CD14-positive monocyte (primary cell): ENCODE measurements around the gene PDZD8. TPM values are rescaled to one million over a fixed set of nuclear protein-coding genes. Genes with fewer than 3 reads are reported as not detected.

Experiments
- DNase-seq, 3 donors: peaks; one replicate each; pipeline ENCODE4 v3.0.0-alpha.2; 2011 to 2022
- H2AFZ ChIP-seq: 2 replicates; pipeline ENCODE4 v1.6.0; 2012; ENCODE audit warnings: mild to moderate bottlenecking, low read depth, low read length, inconsistent platforms; ENCODE audit not compliant: insufficient read depth, poor library complexity, severe bottlenecking
- H3K27ac ChIP-seq, 2 donors: 1 replicate in 1 of 2; 2 replicates in 1 of 2; pipeline ENCODE4 v1.5.1; 2012 to 2013; ENCODE audit warnings: low read length in 2 of 2, control low read depth in 1 of 2, inconsistent platforms in 1 of 2, low read depth in 1 of 2, mild to moderate bottlenecking in 1 of 2
- H3K27me3 ChIP-seq, 2 donors: one replicate each; pipeline versions ENCODE4 v1.6.0 to v1.6.1; 2011 to 2013; ENCODE audit warnings: low read length in 2 of 2; ENCODE audit not compliant: control insufficient read depth in 2 of 2, insufficient read depth in 2 of 2
- H3K36me3 ChIP-seq, 2 donors: replicated peaks in 1 of 2; 1 replicate in 1 of 2; 2 replicates in 1 of 2; pipeline versions ENCODE4 v1.5.1 to v1.6.1; 2012 to 2013; ENCODE audit warnings: low read length in 2 of 2, control low read depth in 1 of 2, inconsistent platforms in 1 of 2, mild to moderate bottlenecking in 1 of 2; ENCODE audit not compliant: insufficient read depth in 2 of 2, control insufficient read depth in 1 of 2
- H3K4me1 ChIP-seq, 2 donors: 1 replicate in 1 of 2; 2 replicates in 1 of 2; pipeline versions ENCODE4 v1.5.1 to v1.6.1; 2012 to 2013; ENCODE audit warnings: low read length in 2 of 2, control low read depth in 1 of 2, inconsistent platforms in 1 of 2, mild to moderate bottlenecking in 1 of 2, moderate library complexity in 1 of 2; ENCODE audit not compliant: insufficient read depth in 2 of 2, control insufficient read depth in 1 of 2
- H3K4me2 ChIP-seq: replicated peaks from 2 replicates; pipeline ENCODE3; 2012; ENCODE audit warnings: low read length, moderate library complexity, mild to moderate bottlenecking; ENCODE audit not compliant: poor library complexity, severe bottlenecking; ENCODE audit errors: extremely low read depth
- H3K4me3 ChIP-seq, 3 experiments: fragments of 200-600 bp in 1 of 3; sonication (generic) in 1 of 3; replicated peaks in 1 of 3; 1 replicate in 2 of 3; 2 replicates in 1 of 3; pipeline ENCODE4 v1.5.1; 2011 to 2013; ENCODE audit warnings: low read length in 3 of 3, mild to moderate bottlenecking in 3 of 3, control low read depth in 2 of 3, low read depth in 2 of 3, inconsistent platforms in 1 of 3, moderate library complexity in 1 of 3
- H3K79me2 ChIP-seq: 2 replicates; pipeline ENCODE4 v1.6.0; 2012; ENCODE audit warnings: mild to moderate bottlenecking, control low read depth, inconsistent platforms, low read length, moderate library complexity; ENCODE audit not compliant: insufficient read depth
- H3K9ac ChIP-seq: 2 replicates; pipeline ENCODE4 v1.6.0; 2017; ENCODE audit warnings: low read length, mild to moderate bottlenecking; ENCODE audit not compliant: insufficient read depth, poor library complexity, severe bottlenecking
- H3K9me3 ChIP-seq, 2 donors: replicated peaks in 1 of 2; 1 replicate in 1 of 2; 2 replicates in 1 of 2; pipeline versions ENCODE4 v1.5.1 to v1.6.1; 2012 to 2013; ENCODE audit warnings: low read length in 2 of 2, control low read depth in 1 of 2; ENCODE audit not compliant: control insufficient read depth in 1 of 2, insufficient read depth in 1 of 2
- H4K20me1 ChIP-seq: 2 replicates; pipeline ENCODE4 v1.6.0; 2012; ENCODE audit warnings: mild to moderate bottlenecking, low read length, control low read depth, moderate library complexity; ENCODE audit not compliant: insufficient read depth
- H3K27ac Mint-ChIP-seq, 7 donors: one replicate each; pipeline ENCODE4 v1.8.0; 2020; ENCODE audit warnings: mild to moderate bottlenecking in 7 of 7, mixed read lengths in 7 of 7, moderate library complexity in 6 of 7, inconsistent platforms in 2 of 7
- H3K27me3 Mint-ChIP-seq, 3 donors: one replicate each; pipeline ENCODE4 v1.8.0; 2021 to 2022; ENCODE audit warnings: low read depth in 3 of 3, mild to moderate bottlenecking in 3 of 3, mixed read lengths in 3 of 3, moderate library complexity in 3 of 3, inconsistent platforms in 1 of 3
- H3K36me3 Mint-ChIP-seq, 2 donors: one replicate each; pipeline ENCODE4 v1.8.0; 2020; ENCODE audit warnings: mixed read lengths in 2 of 2, inconsistent platforms in 1 of 2, mild to moderate bottlenecking in 1 of 2
- H3K4me1 Mint-ChIP-seq: one replicate; pipeline ENCODE4 v1.8.0; 2020; ENCODE audit warnings: mild to moderate bottlenecking, mixed read lengths
- H3K4me3 Mint-ChIP-seq, 2 donors: one replicate each; pipeline ENCODE4 v1.8.0; 2020; ENCODE audit warnings: mild to moderate bottlenecking in 2 of 2, mixed read lengths in 2 of 2, moderate library complexity in 1 of 2
- H3K9me3 Mint-ChIP-seq, 7 donors: one replicate each; pipeline ENCODE4 v1.8.0; 2020 to 2022; ENCODE audit warnings: mixed read lengths in 7 of 7, mild to moderate bottlenecking in 6 of 7, moderate library complexity in 6 of 7, inconsistent platforms in 2 of 7
- CTCF ChIP-seq: fragments of 200-600 bp; IDR thresholded peaks from one replicate; pipeline ENCODE4 v1.8.0; 2022; ENCODE audit warnings: antibody characterized with exemption, mild to moderate bottlenecking
- WGBS: methylation state at CpG from one replicate; pipeline ENCODE4 v1.1.5; 2013; ENCODE audit warnings: missing lambda C conversion rate; ENCODE audit not compliant: insufficient coverage; 5-methylcytosine and 5-hydroxymethylcytosine counted together
- intact Hi-C, 2 donors: fragments of 100-400 bp; cut with micrococcal nuclease; formaldehyde crosslinking; loops; one replicate each; pipeline versions ENCODE4 v1.15.0 to v1.15.1; 2023
- polyA plus RNA-seq, 3 donors: library from polyadenylated mRNA; depleted of rRNA in 1 of 3; unstranded in 2 of 3; stranded (reverse) in 1 of 3; fragments of 300-500 nt in 2 of 3; fragments of >200 nt in 1 of 3; fragmentation: Illumina TruSeq in 2 of 3; gene quantifications; 1 replicate in 2 of 3; 2 replicates in 1 of 3; pipeline ENCODE4 v1.2.3, GENCODE V29; 2012 to 2021

Gene PDZD8
- polyA plus RNA-seq, 3 donors: 4.6 to 104 (median 9.0) TPM

- H3K27me3 Mint-ChIP-seq: peaks cover 0 to 2% (median 2%) of the 10 kb centered on the region in 3 donors
- peaks cover 2% of the 10 kb centered on the region for H3K4me1 Mint-ChIP-seq
- intact Hi-C loops: no loop called here
- Histone ChIP-seq H3K9me3 (no peaks in the 10 kb centered on the region), H3K36me3 (no peaks in the 10 kb centered on the region), H3K4me1 (no peaks in the 10 kb centered on the region), H3K27ac (no peak overlapping the region), H3K4me3 (no peak overlapping the region), H3K27me3 (no peaks in the 10 kb centered on the region), H3K79me2 (no peaks in the 10 kb centered on the region), H3K4me2 (no peak overlapping the region), H2AFZ (no peak overlapping the region), H4K20me1 (no peaks in the 10 kb centered on the region), H3K9ac (no peak overlapping the region)
- DNase-seq: no peak
- H3K36me3 Mint-ChIP-seq: no peaks in the 10 kb centered on the region
- WGBS: 90% methylated on average over 3 of the region's 4 CpGs
- no peak for TF ChIP-seq CTCF
- H3K9me3 Mint-ChIP-seq: peaks cover 0 to 3% (median 0%) of the 10 kb centered on the region in 7 donors
- H3K27ac Mint-ChIP-seq: no peak overlapping the region
- no peak overlapping the region for H3K4me3 Mint-ChIP-seq
Measured at GRCh38 chr10:117268258-117268657, 107.0 kb downstream of the PDZD8 start.

DNA sequence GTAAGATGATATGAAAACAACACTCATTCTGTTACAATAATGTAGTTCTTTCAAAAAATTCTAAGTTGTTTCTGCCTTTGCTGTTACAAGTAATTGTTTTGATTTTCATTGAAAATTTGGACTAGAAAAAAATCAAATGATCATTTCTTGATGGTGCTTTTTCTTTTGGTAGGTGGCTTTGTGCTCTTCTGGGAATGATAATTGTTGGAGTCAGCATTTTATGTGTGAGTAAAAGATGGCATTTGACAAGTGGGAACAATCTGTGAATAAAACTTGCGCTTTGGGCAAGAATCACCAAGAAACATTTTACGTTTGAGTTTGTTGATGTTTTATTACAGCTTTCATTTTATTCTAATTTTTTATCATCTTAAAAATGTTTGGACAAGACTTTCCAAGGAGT lies 108.4 kb downstream of the PDZD8 start:
- Mint-ChIP-seq H3K4me3 (no peak overlapping the region), H3K4me1 (no peaks in the 10 kb centered on the region), H3K27ac (no peak overlapping the region), H3K9me3 (peaks cover 0 to 3% (median 0%) of the 10 kb centered on the region in 7 donors), H3K36me3 (no peaks in the 10 kb centered on the region), H3K27me3 (peaks cover 0 to 2% (median 1%) of the 10 kb centered on the region in 3 donors)
- intact Hi-C loops: no loop called here
- no peak for TF ChIP-seq CTCF
- Histone ChIP-seq H3K9ac (no peak overlapping the region), H3K4me1 (no peaks in the 10 kb centered on the region), H4K20me1 (no peaks in the 10 kb centered on the region), H3K27me3 (no peaks in the 10 kb centered on the region), H2AFZ (no peak overlapping the region), H3K9me3 (no peaks in the 10 kb centered on the region), H3K4me2 (no peak overlapping the region), H3K27ac (no peak overlapping the region), H3K79me2 (no peaks in the 10 kb centered on the region), H3K4me3 (no peak overlapping the region), H3K36me3 (no peaks in the 10 kb centered on the region)
- no CpG with 5 or more reads among the region's 2 CpGs for WGBS
- DNase-seq: no peak
